Measurements from ENCODE around the gene ICAM5.
A peak's percentile ranks its signal among the peaks of the same experiment; 100 is the strongest.

ICAM5 gene

DNA sequence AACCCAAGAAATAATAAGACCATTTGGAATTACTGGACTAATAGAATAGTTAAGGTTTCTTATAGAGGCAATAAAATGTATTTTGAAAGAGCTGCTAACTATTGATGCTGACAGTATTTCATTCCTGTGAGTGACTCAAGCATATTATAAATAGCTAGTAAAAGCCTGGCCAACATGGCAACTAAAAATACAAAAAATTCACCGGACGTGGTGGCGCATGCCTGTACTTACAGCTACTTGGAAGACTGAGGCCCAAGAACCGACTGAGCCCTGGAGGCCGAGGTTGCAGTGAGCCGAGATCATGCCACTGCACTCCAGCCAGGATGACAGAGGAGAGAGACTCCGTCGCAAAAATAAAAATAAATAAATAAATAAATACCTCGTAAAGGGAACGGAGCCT is 55.0 kb downstream of the ICAM5 start:
- TF ChIP-seq, protein P1, sequence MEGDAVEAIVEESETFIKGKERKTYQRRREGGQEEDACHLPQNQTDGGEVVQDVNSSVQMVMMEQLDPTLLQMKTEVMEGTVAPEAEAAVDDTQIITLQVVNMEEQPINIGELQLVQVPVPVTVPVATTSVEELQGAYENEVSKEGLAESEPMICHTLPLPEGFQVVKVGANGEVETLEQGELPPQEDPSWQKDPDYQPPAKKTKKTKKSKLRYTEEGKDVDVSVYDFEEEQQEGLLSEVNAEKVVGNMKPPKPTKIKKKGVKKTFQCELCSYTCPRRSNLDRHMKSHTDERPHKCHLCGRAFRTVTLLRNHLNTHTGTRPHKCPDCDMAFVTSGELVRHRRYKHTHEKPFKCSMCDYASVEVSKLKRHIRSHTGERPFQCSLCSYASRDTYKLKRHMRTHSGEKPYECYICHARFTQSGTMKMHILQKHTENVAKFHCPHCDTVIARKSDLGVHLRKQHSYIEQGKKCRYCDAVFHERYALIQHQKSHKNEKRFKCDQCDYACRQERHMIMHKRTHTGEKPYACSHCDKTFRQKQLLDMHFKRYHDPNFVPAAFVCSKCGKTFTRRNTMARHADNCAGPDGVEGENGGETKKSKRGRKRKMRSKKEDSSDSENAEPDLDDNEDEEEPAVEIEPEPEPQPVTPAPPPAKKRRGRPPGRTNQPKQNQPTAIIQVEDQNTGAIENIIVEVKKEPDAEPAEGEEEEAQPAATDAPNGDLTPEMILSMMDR (IDR thresholded peaks at IDR 0.05), result no peak
- Histone ChIP-seq H3K4me3 (no peak overlapping the region), H3K27ac (peak overlapping the region in 1 of 2 donors; percentile 46)
- no peak for DNase-seq (ENCODE audit: low spot score)
